Stimulated activated naive CD8-positive, alpha-beta T cell treated with anti-CD3 and anti-CD28 coated beads, Interleukin-15, Interleukin-2, amounts not matched to agents 100 ng/mL and 50 ng/mL, for 24 hours (primary cell): ENCODE data around the gene DNAH5.

Experiments
- H3K27ac Mint-ChIP-seq: one replicate; pipeline ENCODE4 v1.8.0; 2021; ENCODE audit warnings: mild to moderate bottlenecking, mixed read lengths
- H3K27me3 Mint-ChIP-seq: one replicate; pipeline ENCODE4 v1.8.0; 2021; ENCODE audit warnings: mixed read lengths
- H3K36me3 Mint-ChIP-seq: one replicate; pipeline ENCODE4 v1.8.0; 2021; ENCODE audit warnings: low read depth, mixed read lengths
- H3K4me1 Mint-ChIP-seq: one replicate; pipeline ENCODE4 v1.8.0; 2021; ENCODE audit warnings: low read depth, mixed read lengths
- H3K4me3 Mint-ChIP-seq: one replicate; pipeline ENCODE4 v1.8.0; 2021; ENCODE audit warnings: mild to moderate bottlenecking, mixed read lengths
- H3K9me3 Mint-ChIP-seq: one replicate; pipeline ENCODE4 v1.8.0; 2021; ENCODE audit warnings: mixed read lengths

Gene DNAH5

GRCh38 chr5:13664377-13664776 lies 280.1 kb downstream of the DNAH5 start:
- Mint-ChIP-seq H3K9me3 (peaks cover 14% of the 10 kb centered on the region), H3K4me3 (no peak overlapping the region), H3K27me3 (no peaks in the 10 kb centered on the region), H3K27ac (no peak overlapping the region), H3K4me1 (no peaks in the 10 kb centered on the region), H3K36me3 (no peaks in the 10 kb centered on the region)

GRCh38 chr5:13662626-13663025 lies 281.9 kb downstream of the DNAH5 start:
- no peak overlapping the region for H3K4me3 Mint-ChIP-seq
- no peaks in the 10 kb centered on the region for H3K27me3 Mint-ChIP-seq
- no peaks in the 10 kb centered on the region for H3K4me1 Mint-ChIP-seq
- peaks cover 7% of the 10 kb centered on the region for H3K9me3 Mint-ChIP-seq
- no peak overlapping the region for H3K27ac Mint-ChIP-seq
- H3K36me3 Mint-ChIP-seq = no peaks in the 10 kb centered on the region

GRCh38 chr5:13661272-13661671 lies 283.2 kb downstream of the DNAH5 start:
- H3K4me1 Mint-ChIP-seq = no peaks in the 10 kb centered on the region
- no peak overlapping the region for H3K27ac Mint-ChIP-seq
- no peaks in the 10 kb centered on the region for H3K36me3 Mint-ChIP-seq
- peaks cover 3% of the 10 kb centered on the region for H3K9me3 Mint-ChIP-seq
- H3K27me3 Mint-ChIP-seq = no peaks in the 10 kb centered on the region
- H3K4me3 Mint-ChIP-seq = no peak overlapping the region

- Mint-ChIP-seq H3K27me3 (no peaks in the 10 kb centered on the region), H3K27ac (no peak overlapping the region), H3K9me3 (peaks cover 3% of the 10 kb centered on the region), H3K4me3 (no peak overlapping the region), H3K4me1 (no peaks in the 10 kb centered on the region), H3K36me3 (no peaks in the 10 kb centered on the region)
Observed at GRCh38 chr5:13660072-13660471, 284.4 kb downstream of the DNAH5 start.

GRCh38 chr5:13659391-13659790 lies 285.1 kb downstream of the DNAH5 start:
- H3K27ac Mint-ChIP-seq = no peak overlapping the region
- no peak overlapping the region for H3K4me3 Mint-ChIP-seq
- no peaks in the 10 kb centered on the region for H3K27me3 Mint-ChIP-seq
- no peaks in the 10 kb centered on the region for H3K9me3 Mint-ChIP-seq
- H3K36me3 Mint-ChIP-seq = no peaks in the 10 kb centered on the region
- H3K4me1 Mint-ChIP-seq = no peaks in the 10 kb centered on the region

GRCh38 chr5:13658761-13659160 lies 285.7 kb downstream of the DNAH5 start:
- no peaks in the 10 kb centered on the region for H3K4me1 Mint-ChIP-seq
- H3K9me3 Mint-ChIP-seq = no peaks in the 10 kb centered on the region
- H3K36me3 Mint-ChIP-seq = no peaks in the 10 kb centered on the region
- H3K4me3 Mint-ChIP-seq = no peak overlapping the region
- H3K27me3 Mint-ChIP-seq = no peaks in the 10 kb centered on the region
- no peak overlapping the region for H3K27ac Mint-ChIP-seq

GRCh38 chr5:13658152-13658551 lies 286.3 kb downstream of the DNAH5 start:
- Mint-ChIP-seq H3K27ac (no peak overlapping the region), H3K9me3 (no peaks in the 10 kb centered on the region), H3K4me1 (no peaks in the 10 kb centered on the region), H3K4me3 (no peak overlapping the region), H3K36me3 (no peaks in the 10 kb centered on the region), H3K27me3 (no peaks in the 10 kb centered on the region)

GRCh38 chr5:13653709-13654108 lies 290.8 kb downstream of the DNAH5 start:
- Mint-ChIP-seq H3K27me3 (no peaks in the 10 kb centered on the region), H3K27ac (no peak overlapping the region), H3K9me3 (peaks cover 3% of the 10 kb centered on the region), H3K4me3 (no peak overlapping the region), H3K4me1 (no peaks in the 10 kb centered on the region), H3K36me3 (no peaks in the 10 kb centered on the region)

GRCh38 chr5:13649656-13650055 lies 294.8 kb downstream of the DNAH5 start:
- Mint-ChIP-seq H3K9me3 (peaks cover 13% of the 10 kb centered on the region), H3K27me3 (no peaks in the 10 kb centered on the region), H3K4me3 (no peak overlapping the region), H3K4me1 (no peaks in the 10 kb centered on the region), H3K36me3 (no peaks in the 10 kb centered on the region), H3K27ac (no peak overlapping the region)

GRCh38 chr5:13648822-13649221 lies 295.7 kb downstream of the DNAH5 start:
- Mint-ChIP-seq H3K4me1 (no peaks in the 10 kb centered on the region), H3K4me3 (no peak overlapping the region), H3K9me3 (peaks cover 13% of the 10 kb centered on the region), H3K27me3 (no peaks in the 10 kb centered on the region), H3K36me3 (no peaks in the 10 kb centered on the region), H3K27ac (no peak overlapping the region)

GRCh38 chr5:13643734-13644133 lies 300.8 kb downstream of the DNAH5 start:
- H3K27ac Mint-ChIP-seq = no peak overlapping the region

GRCh38 chr5:13643196-13643595 lies 301.3 kb downstream of the DNAH5 start:
- H3K4me1 Mint-ChIP-seq = no peaks in the 10 kb centered on the region
- H3K4me3 Mint-ChIP-seq = no peak overlapping the region
- H3K36me3 Mint-ChIP-seq = no peaks in the 10 kb centered on the region
- no peak overlapping the region for H3K27ac Mint-ChIP-seq
- peaks cover 12% of the 10 kb centered on the region for H3K9me3 Mint-ChIP-seq
- no peaks in the 10 kb centered on the region for H3K27me3 Mint-ChIP-seq

More at GRCh38 chr5:13643734-13644133, 300.8 kb downstream of the DNAH5 start:
- Mint-ChIP-seq H3K4me1 (no peaks in the 10 kb centered on the region), H3K4me3 (no peak overlapping the region), H3K36me3 (no peaks in the 10 kb centered on the region), H3K9me3 (peaks cover 15% of the 10 kb centered on the region), H3K27me3 (no peaks in the 10 kb centered on the region)
